HepG2 (cell line): Measurements from ENCODE around the gene POLR3E. TPM values are rescaled to one million over a fixed set of nuclear protein-coding genes. Genes with fewer than 3 reads are reported as not detected.
A peak's percentile ranks its signal among the peaks of the same experiment; 100 is the strongest.

Experiments
- PCBP2 ChIP-seq: fragments of 200-400 bp; formaldehyde crosslinking; optimal IDR thresholded peaks from 2 replicates; pipeline ENCODE3; 2018; ENCODE audit warnings: low read length, low read depth; ENCODE audit not compliant: poor library complexity, severe bottlenecking
- PPARG ChIP-seq: conservative IDR thresholded peaks from 2 replicates; pipeline ENCODE4 v1.6.1; 2016; ENCODE audit warnings: missing biosample characterization, missing genetic modification reagents
- ZBTB8A ChIP-seq: sonication (generic); formaldehyde crosslinking; IDR thresholded peaks from 2 replicates; pipeline ENCODE4 v1.4.0; 2020; ENCODE audit warnings: mild to moderate bottlenecking, low read depth, missing genetic modification reagents, borderline replicate concordance
- ZNF253 ChIP-seq: sonication (generic); formaldehyde crosslinking; IDR thresholded peaks from 2 replicates; pipeline ENCODE4 v1.8.0; 2022; ENCODE audit warnings: mild to moderate bottlenecking, missing genetic modification reagents, borderline replicate concordance
- ZNF644 ChIP-seq: IDR thresholded peaks from 2 replicates; pipeline ENCODE4 v1.6.1; 2016; ENCODE audit warnings: low read depth
- ZNF83 ChIP-seq: sonication (generic); formaldehyde crosslinking; IDR thresholded peaks from 2 replicates; pipeline ENCODE4 v1.4.0; 2020; ENCODE audit warnings: missing genetic modification reagents, mild to moderate bottlenecking, borderline replicate concordance
- polyA plus RNA-seq, 8 experiments: library from polyadenylated mRNA; depleted of rRNA in 3 of 8; stranded (reverse) in 7 of 8; unstranded in 1 of 8; fragments of >200 nt; fragmentation: Illumina TruSeq in 4 of 8; extraction: Trizol in 4 of 8; gene quantifications; 2 replicates each; pipeline versions ENCODE4 v1.2.1 to v1.2.3, GENCODE V29; 2011 to 2016; ENCODE audit warnings: low read depth in 4 of 8, missing spikeins in 1 of 8, mixed read lengths in 1 of 8; ENCODE audit not compliant: insufficient read depth in 1 of 8
- total RNA-seq, 5 experiments: library from RNA; depleted of rRNA; stranded (reverse); fragments of >200 nt; fragmentation: Illumina TruSeq; extraction: Trizol; gene quantifications; 2 replicates each; pipeline ENCODE4 v1.2.3, GENCODE V29; 2016; ENCODE audit warnings: low read depth in 1 of 5
- TF ChIP-seq, protein P1 (sequence below): sonication (generic); formaldehyde crosslinking; IDR thresholded peaks from 2 replicates; pipeline ENCODE4 v1.4.0; 2020; ENCODE audit warnings: missing genetic modification reagents, mild to moderate bottlenecking, borderline replicate concordance
- TF ChIP-seq, protein P2 (sequence below): sonication (generic); formaldehyde crosslinking; IDR thresholded peaks from 2 replicates; pipeline ENCODE4 v1.4.0; 2020; ENCODE audit warnings: mild to moderate bottlenecking, missing genetic modification reagents
- TF ChIP-seq, protein P3 (sequence below): IDR thresholded peaks from 2 replicates; pipeline ENCODE4 v1.6.1; 2018; ENCODE audit warnings: missing genetic modification reagents
- TF ChIP-seq, protein P4 (sequence below): sonication (generic); formaldehyde crosslinking; IDR thresholded peaks from 2 replicates; pipeline ENCODE4 v1.4.0; 2020; ENCODE audit warnings: mild to moderate bottlenecking, low read depth, missing genetic modification reagents

Gene POLR3E
- total and polyA plus RNA-seq, 2 of the 13 experiments (the other 11 are each of a cell fraction or from before 2014, with no cell fraction given), result 135 to 262 TPM

DNA sequence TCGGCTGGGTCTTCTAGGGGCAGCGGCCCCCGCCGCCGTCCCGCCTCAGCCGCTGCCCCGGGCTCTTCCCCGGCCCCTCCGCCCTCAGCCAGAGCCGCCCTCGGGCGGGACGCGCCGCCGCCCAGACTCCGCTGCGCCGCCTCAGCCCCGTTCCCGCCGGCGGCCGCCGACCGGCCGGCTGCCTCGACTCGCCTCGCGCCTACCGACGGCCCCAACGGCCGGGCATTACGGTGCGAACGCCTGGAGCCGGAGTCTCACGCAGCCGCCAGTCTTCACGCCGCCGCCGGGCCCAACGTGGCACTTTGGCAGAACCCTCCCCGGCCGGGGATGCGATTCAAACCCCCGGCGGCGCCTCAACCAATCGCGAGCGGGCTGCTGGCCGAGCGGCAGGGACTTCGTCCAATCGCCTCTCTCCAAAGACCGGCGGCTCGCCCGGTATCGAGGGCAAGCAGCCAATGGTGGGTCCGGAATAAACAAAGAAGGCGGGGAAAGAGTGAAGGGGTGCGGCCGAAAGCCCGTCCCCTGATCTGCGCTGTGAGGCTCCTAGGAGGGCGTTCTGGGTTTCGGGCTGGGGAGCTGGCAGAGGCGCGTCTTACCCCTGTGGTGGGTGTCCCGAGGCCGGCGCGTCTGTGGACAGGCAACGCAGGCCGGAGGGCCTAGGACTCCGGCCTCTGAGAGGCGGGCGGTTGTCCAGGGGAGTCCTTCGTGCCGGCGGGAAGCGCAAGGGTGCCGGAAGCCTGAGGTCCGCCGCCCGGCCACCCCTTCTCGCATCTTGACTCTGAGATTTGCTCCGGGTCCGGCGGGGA lies 77.3 kb downstream of the POLR3E start, which contains the start of gene CDR2 (continued):
- TF ChIP-seq, protein P1, sequence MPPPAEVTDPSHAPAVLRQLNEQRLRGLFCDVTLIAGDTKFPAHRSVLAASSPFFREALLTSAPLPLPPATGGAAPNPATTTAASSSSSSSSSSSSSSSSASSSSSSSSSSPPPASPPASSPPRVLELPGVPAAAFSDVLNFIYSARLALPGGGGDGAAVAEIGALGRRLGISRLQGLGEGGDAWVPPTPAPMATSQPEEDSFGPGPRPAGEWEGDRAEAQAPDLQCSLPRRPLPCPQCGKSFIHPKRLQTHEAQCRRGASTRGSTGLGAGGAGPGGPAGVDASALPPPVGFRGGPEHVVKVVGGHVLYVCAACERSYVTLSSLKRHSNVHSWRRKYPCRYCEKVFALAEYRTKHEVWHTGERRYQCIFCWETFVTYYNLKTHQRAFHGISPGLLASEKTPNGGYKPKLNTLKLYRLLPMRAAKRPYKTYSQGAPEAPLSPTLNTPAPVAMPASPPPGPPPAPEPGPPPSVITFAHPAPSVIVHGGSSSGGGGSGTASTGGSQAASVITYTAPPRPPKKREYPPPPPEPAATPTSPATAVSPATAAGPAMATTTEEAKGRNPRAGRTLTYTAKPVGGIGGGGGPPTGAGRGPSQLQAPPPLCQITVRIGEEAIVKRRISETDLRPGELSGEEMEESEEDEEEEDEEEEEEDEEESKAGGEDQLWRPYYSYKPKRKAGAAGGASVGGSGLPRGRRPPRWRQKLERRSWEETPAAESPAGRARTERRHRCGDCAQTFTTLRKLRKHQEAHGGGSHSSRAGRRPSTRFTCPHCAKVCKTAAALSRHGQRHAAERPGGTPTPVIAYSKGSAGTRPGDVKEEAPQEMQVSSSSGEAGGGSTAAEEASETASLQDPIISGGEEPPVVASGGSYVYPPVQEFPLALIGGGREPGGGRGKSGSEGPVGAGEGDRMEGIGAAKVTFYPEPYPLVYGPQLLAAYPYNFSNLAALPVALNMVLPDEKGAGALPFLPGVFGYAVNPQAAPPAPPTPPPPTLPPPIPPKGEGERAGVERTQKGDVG (CRISPR knock-in tag), result peak; percentile 52; the same call in 1 of the 2 replicates
- TF ChIP-seq ZNF644 (CRISPR knock-in tag), result no peak
- 0 out of 2 replicates have a peak, but pooled peaks have one; percentile 21 for TF ChIP-seq PPARG
- TF ChIP-seq, protein P2, sequence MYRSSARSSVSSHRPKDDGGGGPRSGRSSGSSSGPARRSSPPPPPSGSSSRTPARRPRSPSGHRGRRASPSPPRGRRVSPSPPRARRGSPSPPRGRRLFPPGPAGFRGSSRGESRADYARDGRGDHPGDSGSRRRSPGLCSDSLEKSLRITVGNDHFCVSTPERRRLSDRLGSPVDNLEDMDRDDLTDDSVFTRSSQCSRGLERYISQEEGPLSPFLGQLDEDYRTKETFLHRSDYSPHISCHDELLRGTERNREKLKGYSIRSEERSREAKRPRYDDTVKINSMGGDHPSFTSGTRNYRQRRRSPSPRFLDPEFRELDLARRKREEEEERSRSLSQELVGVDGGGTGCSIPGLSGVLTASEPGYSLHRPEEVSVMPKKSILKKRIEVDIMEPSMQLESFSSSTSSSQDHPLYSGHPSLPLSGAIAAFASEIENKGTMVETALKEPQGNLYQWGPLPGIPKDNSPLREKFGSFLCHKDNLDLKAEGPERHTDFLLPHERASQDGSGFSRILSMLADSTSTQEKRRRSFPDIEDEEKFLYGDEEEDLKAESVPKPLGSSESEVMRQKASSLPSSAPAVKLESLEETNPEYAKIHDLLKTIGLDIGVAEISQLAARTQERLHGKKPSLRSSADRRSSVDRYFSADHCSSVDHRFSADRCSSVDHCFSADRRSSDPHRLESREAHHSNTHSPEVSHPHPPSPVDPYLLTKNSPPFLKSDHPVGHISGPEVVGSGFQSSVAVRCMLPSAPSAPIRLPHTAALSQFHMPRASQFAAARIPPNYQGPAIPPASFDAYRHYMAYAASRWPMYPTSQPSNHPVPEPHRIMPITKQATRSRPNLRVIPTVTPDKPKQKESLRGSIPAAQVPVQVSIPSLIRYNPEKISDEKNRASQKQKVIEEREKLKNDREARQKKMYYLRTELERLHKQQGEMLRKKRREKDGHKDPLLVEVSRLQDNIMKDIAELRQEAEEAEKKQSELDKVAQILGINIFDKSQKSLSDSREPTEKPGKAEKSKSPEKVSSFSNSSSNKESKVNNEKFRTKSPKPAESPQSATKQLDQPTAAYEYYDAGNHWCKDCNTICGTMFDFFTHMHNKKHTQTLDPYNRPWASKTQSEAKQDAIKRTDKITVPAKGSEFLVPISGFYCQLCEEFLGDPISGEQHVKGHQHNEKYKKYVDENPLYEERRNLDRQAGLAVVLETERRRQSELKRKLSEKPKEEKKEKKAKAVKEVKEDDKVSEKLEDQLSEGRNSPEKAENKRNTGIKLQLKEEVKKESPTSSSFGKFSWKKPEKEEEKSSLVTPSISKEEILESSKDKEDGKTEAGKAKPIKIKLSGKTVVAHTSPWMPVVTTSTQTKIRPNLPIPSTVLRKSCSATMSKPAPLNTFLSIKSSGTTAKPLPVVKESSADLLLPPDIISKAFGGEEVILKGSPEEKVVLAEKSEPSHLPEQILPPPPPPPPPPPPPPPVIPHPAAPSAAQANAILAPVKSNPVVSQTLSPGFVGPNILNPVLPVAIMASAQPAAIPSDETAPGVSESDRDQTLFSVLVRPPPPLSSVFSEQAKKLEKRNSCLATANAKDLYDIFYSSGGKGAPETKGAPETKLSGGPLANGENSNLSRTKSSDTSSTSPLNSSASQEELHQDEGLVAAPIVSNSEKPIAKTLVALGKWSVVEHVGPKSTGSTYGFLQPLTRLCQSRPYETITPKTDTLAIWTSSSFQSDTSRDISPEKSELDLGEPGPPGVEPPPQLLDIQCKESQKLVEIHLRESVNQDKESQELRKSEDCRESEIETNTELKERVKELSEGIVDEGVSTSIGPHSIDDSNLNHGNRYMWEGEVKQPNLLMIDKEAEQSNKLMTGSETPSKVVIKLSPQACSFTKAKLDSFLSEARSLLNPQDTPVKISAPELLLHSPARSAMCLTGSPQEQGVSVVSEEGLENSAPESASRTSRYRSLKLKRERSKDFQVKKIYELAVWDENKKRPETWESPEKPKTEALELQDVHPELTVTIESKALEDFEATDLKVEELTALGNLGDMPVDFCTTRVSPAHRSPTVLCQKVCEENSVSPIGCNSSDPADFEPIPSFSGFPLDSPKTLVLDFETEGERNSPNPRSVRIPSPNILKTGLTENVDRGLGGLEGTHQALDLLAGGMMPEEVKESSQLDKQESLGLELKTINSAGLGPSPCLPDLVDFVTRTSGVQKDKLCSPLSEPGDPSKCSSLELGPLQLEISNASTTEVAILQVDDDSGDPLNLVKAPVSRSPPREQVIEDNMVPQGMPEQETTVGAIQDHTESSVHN, result peak; percentile 25; the same call in 1 of the 2 replicates
- TF ChIP-seq, protein P3, sequence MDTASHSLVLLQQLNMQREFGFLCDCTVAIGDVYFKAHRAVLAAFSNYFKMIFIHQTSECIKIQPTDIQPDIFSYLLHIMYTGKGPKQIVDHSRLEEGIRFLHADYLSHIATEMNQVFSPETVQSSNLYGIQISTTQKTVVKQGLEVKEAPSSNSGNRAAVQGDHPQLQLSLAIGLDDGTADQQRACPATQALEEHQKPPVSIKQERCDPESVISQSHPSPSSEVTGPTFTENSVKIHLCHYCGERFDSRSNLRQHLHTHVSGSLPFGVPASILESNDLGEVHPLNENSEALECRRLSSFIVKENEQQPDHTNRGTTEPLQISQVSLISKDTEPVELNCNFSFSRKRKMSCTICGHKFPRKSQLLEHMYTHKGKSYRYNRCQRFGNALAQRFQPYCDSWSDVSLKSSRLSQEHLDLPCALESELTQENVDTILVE (CRISPR knock-in tag), result 0 out of 2 replicates have a peak, but pooled peaks have one; percentile 13
- no peak for TF ChIP-seq PCBP2
- 0 out of 2 replicates have a peak, but pooled peaks have one; percentile 63 for TF ChIP-seq ZNF253 (CRISPR knock-in tag)
- TF ChIP-seq, protein P4, sequence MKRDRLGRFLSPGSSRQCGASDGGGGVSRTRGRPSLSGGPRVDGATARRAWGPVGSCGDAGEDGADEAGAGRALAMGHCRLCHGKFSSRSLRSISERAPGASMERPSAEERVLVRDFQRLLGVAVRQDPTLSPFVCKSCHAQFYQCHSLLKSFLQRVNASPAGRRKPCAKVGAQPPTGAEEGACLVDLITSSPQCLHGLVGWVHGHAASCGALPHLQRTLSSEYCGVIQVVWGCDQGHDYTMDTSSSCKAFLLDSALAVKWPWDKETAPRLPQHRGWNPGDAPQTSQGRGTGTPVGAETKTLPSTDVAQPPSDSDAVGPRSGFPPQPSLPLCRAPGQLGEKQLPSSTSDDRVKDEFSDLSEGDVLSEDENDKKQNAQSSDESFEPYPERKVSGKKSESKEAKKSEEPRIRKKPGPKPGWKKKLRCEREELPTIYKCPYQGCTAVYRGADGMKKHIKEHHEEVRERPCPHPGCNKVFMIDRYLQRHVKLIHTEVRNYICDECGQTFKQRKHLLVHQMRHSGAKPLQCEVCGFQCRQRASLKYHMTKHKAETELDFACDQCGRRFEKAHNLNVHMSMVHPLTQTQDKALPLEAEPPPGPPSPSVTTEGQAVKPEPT (CRISPR knock-in tag), result peak; percentile 83; the same call in 1 of the 2 replicates
- no peak; the same call in 1 of the 2 replicates for TF ChIP-seq ZBTB8A (CRISPR knock-in tag)
- no peak for TF ChIP-seq ZNF83 (CRISPR knock-in tag)
